Measurements from ENCODE around the gene SUOX. TPM values are rescaled to one million over a fixed set of nuclear protein-coding genes. Genes with fewer than 3 reads are reported as not detected.
"Not testable (repeated sequence)": the region's sequence is repeated elsewhere in the genome, so short reads cannot be mapped to it uniquely, and the experiment has no call there.

Gene SUOX
- total and polyA plus RNA-seq, 10 donors, result 6.0 to 29.1 (median 16.6) TPM

- H3K27ac ChIP-seq, result peak overlapping the region in 7 of 8 donors; percentile 65 to 88 (median 85)
- DNase-seq, result no peak
- H3K9me3 ChIP-seq, result no peaks in the 10 kb centered on the region
- intact Hi-C loops (cut with DNase I; ENCODE audit: low total_unique reads), result loop anchor here (5.0 kb wide), 1 partner anchor 45 kb away; the partner anchor contains the start of gene RPS26
- peak overlapping the region; percentile 28 to 78 (median 52) for H3K4me3 ChIP-seq
- WGBS, 5 donors, result 3 to 12% (median 4%) methylated on average over 5 of the region's 5 CpGs
- H3K27me3 ChIP-seq (replicated peaks in 1 of 7), result no peaks in the 10 kb centered on the region
- peaks cover 0 to 50% (median 25%) of the 10 kb centered on the region in 6 donors for H3K36me3 ChIP-seq
- peaks cover 0 to 35% (median 23%) of the 10 kb centered on the region in 6 donors for H3K4me1 ChIP-seq
- TF ChIP-seq POLR2AphosphoS5 (IDR thresholded peaks at IDR 0.05) (no peak), POLR2A (IDR thresholded peaks at IDR 0.05) (no peak), CTCF (IDR thresholded peaks at IDR 0.05 in 8 of 11, conservative IDR thresholded peaks at IDR 0.05 in 3 of 11) (no peak)
Observed at GRCh38 chr12:55997535-55997859, 421 bp downstream of the SUOX start.

- H3K9me3 ChIP-seq; H3K27me3 ChIP-seq (replicated peaks in 1 of 7); H3K4me3 ChIP-seq; DNase-seq; H3K27ac ChIP-seq: not testable (repeated sequence)
- Histone ChIP-seq H3K4me1 (peaks cover 0 to 35% (median 23%) of the 10 kb centered on the region in 6 donors), H3K36me3 (peaks cover 0 to 50% (median 5%) of the 10 kb centered on the region in 6 donors)
- intact Hi-C loops (cut with DNase I; ENCODE audit: low total_unique reads), result loop anchor here (5.0 kb wide), 1 partner anchor 43 kb away; the partner anchor contains the start of gene RPS26
- 65 to 84% (median 80%) methylated on average over 5 to 6 of the region's 6 CpGs for WGBS, 5 donors
Observed at GRCh38 chr12:55999522-55999921, 2.4 kb downstream of the SUOX start.

GRCh38 chr12:55999999-56000540 lies 3.0 kb downstream of the SUOX start:
- not testable (repeated sequence) for H3K9me3 ChIP-seq; DNase-seq; H3K4me3 ChIP-seq; H3K27me3 ChIP-seq (replicated peaks in 1 of 7); H3K27ac ChIP-seq
- peak in 1 of 3 donors; percentile 14 for TF ChIP-seq POLR2AphosphoS5 (IDR thresholded peaks at IDR 0.05)
- peaks cover 0 to 47% (median under 1%) of the 10 kb centered on the region in 6 donors for H3K36me3 ChIP-seq
- H3K4me1 ChIP-seq, result peaks cover 0 to 36% (median 23%) of the 10 kb centered on the region in 6 donors
- intact Hi-C loops (cut with DNase I; ENCODE audit: low total_unique reads), result loop anchor here (5.0 kb wide), 1 partner anchor 42 kb away; the partner anchor contains the start of gene RPS26
- 94 to 97% (median 96%) methylated on average over 7 to 33 of the region's 33 CpGs for WGBS, 5 donors

GRCh38 chr12:56001487-56002100 lies 4.5 kb downstream of the SUOX start:
- Histone ChIP-seq H3K36me3 (peaks cover 0 to 42% (median 0%) of the 10 kb centered on the region in 6 donors), H3K4me3 (no peak overlapping the region), H3K4me1 (peaks cover 0 to 38% (median 16%) of the 10 kb centered on the region in 6 donors), H3K9me3 (no peaks in the 10 kb centered on the region), H3K27ac (no peak overlapping the region), H3K27me3 (replicated peaks in 1 of 7) (no peaks in the 10 kb centered on the region)
- 78 to 84% (median 84%) methylated on average over 7 of the region's 7 CpGs for WGBS, 5 donors
- TF ChIP-seq POLR2A (IDR thresholded peaks at IDR 0.05) (no peak), POLR2AphosphoS5 (IDR thresholded peaks at IDR 0.05) (no peak), CTCF (IDR thresholded peaks at IDR 0.05 in 8 of 11, conservative IDR thresholded peaks at IDR 0.05 in 3 of 11) (no peak)
- DNase-seq, result no peak
- intact Hi-C loops (cut with DNase I; ENCODE audit: low total_unique reads), result no loop called here

- WGBS, 5 donors, result 77 to 88% (median 85%) methylated on average over 5 of the region's 5 CpGs
- H3K36me3 ChIP-seq, result peaks cover 0 to 42% (median 0%) of the 10 kb centered on the region in 6 donors
- H3K4me3 ChIP-seq; H3K9me3 ChIP-seq; intact Hi-C loops (cut with DNase I; ENCODE audit: low total_unique reads); H3K27me3 ChIP-seq (replicated peaks in 1 of 7); H3K27ac ChIP-seq; DNase-seq: not testable (repeated sequence)
- peaks cover 0 to 37% (median 11%) of the 10 kb centered on the region in 6 donors for H3K4me1 ChIP-seq
Observed at GRCh38 chr12:56003376-56003775, 6.3 kb downstream of the SUOX start.
